Peyer's patch (tissue), 4 donors: Measurements from ENCODE around the gene HAPSTR1. TPM values are rescaled to one million over a fixed set of nuclear protein-coding genes. Genes with fewer than 3 reads are reported as not detected.

Source experiments
- DNase-seq, 3 donors: peaks; one replicate each; pipeline ENCODE4 v3.0.0-alpha.2; 2017 to 2019
- H3K27ac ChIP-seq, 4 donors: fragments of 200-600 bp; sonication (generic); one replicate each; pipeline ENCODE4 v1.5.1; 2016 to 2019
- H3K27me3 ChIP-seq, 2 donors: fragments of 200-600 bp; sonication (generic); one replicate each; pipeline ENCODE4 v1.5.1; 2019
- H3K36me3 ChIP-seq, 3 donors: fragments of 200-600 bp; sonication (generic); one replicate each; pipeline ENCODE4 v1.5.1; 2016 to 2019
- H3K4me1 ChIP-seq, 4 donors: fragments of 200-600 bp; sonication (generic); one replicate each; pipeline ENCODE4 v1.5.1; 2016 to 2019
- H3K4me3 ChIP-seq, 4 donors: fragments of 200-600 bp; sonication (generic); 1 replicate in 3 of 4; 2 replicates in 1 of 4; pipeline ENCODE4 v1.5.1; 2016 to 2019; ENCODE audit warnings: mild to moderate bottlenecking in 1 of 4
- H3K9me3 ChIP-seq, 4 donors: fragments of 200-600 bp; sonication (generic); one replicate each; pipeline ENCODE4 v1.5.1; 2016 to 2019; ENCODE audit warnings: mild to moderate bottlenecking in 1 of 4
- POLR2A ChIP-seq, 2 donors: fragments of 450-650 bp; IDR thresholded peaks; one replicate each; pipeline ENCODE4 v1.5.1; 2017; ENCODE audit warnings: antibody characterized with exemption in 2 of 2, mild to moderate bottlenecking in 2 of 2, moderate library complexity in 2 of 2
- total RNA-seq, 4 donors: library from RNA; depleted of rRNA; stranded (reverse); fragments of >200 nt; gene quantifications; one replicate each; pipeline ENCODE4 v1.1.0, GENCODE V29; 2016
- TF ChIP-seq, protein P1 (sequence below), 6 experiments: fragments of 450-650 bp in 4 of 6; fragments of 200-600 bp in 2 of 6; sonication (generic) in 1 of 6; IDR thresholded peaks; one replicate each; pipeline ENCODE4 v1.5.1; 2017 to 2019; ENCODE audit warnings: antibody characterized with exemption in 6 of 6, mild to moderate bottlenecking in 3 of 6, moderate library complexity in 1 of 6

The HAPSTR1 gene
- total RNA-seq, 4 donors from 2014 or later = 38.0 to 56.2 (median 53.5) TPM

DNA sequence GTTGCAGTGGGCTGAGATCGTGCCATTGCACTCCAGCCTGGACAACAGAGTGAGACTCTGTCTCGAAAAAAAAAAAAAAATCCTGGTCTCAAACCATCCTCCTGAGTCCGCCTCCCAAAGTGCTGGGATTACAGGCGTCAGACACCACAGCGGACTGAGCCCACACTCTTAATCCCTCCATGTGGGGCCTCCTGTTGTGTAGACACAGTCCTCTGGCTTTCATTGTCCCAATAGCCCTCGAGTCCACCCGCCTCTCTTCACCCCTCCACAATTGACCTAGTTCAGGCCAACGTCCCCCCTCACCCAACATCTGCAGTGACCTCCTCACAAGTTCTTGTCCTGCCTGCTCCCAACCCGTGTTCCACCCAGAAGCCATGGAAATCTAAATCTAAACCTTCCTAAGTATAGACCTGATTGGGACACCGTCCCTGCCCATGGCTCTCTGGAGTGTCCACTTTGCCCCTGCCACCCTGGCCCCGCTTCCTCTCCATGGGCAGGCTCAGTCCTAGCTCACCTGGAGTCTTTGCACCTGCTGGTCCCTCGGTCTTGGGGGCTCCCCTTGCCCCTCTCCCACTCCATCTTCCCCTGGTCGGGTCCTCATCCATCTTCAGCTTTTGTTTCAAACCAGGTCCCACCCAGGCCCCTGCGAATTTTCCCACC, 46.7 kb downstream of the HAPSTR1 start:
- DNase-seq = no peak
- Histone ChIP-seq H3K27ac (no peak overlapping the region), H3K9me3 (no peaks in the 10 kb centered on the region), H3K4me1 (peaks cover 0 to 16% (median 0%) of the 10 kb centered on the region in 4 donors), H3K27me3 (no peaks in the 10 kb centered on the region), H3K4me3 (no peak overlapping the region), H3K36me3 (no peaks in the 10 kb centered on the region)
- no peak for TF ChIP-seq POLR2A (IDR thresholded peaks at IDR 0.05)
- TF ChIP-seq, protein P1, sequence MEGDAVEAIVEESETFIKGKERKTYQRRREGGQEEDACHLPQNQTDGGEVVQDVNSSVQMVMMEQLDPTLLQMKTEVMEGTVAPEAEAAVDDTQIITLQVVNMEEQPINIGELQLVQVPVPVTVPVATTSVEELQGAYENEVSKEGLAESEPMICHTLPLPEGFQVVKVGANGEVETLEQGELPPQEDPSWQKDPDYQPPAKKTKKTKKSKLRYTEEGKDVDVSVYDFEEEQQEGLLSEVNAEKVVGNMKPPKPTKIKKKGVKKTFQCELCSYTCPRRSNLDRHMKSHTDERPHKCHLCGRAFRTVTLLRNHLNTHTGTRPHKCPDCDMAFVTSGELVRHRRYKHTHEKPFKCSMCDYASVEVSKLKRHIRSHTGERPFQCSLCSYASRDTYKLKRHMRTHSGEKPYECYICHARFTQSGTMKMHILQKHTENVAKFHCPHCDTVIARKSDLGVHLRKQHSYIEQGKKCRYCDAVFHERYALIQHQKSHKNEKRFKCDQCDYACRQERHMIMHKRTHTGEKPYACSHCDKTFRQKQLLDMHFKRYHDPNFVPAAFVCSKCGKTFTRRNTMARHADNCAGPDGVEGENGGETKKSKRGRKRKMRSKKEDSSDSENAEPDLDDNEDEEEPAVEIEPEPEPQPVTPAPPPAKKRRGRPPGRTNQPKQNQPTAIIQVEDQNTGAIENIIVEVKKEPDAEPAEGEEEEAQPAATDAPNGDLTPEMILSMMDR (IDR thresholded peaks at IDR 0.05) = no peak

DNA sequence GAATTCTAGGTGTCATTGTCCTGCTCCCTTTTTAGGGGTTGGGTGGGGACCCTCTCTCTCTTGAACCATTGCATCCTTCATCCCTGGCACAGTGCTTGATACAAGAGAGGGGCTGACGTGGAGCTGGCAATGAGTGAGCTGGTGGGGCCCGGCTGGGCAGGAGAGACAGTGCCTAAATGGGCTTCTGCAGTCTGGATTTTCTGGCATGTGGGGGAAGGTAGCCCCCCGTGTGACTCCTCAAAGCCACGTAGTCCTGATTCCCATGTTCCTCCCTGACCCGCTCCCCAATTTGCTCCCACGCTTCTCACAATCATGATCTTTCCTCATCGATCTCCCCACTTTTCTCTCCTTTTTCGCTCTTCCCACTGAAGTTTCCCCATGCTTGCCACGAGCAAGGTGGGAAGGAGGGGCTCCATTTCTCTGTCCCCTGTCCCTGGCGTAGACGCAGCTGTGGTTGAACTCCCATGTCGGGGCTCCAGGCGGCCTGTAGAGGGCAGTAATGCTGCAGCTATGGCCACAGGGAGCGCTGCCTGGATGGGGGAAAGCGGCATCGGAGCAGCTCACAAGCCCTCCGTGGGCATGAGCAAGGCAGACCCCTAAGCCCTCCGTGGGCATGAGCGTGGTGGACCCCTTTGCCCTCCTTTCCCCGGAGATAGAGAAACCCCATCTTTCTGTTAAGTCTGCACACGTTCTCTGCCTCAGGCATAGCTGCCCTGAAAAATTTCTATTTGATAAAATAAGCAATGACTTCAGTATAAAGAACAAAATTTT, 47.5 kb downstream of the HAPSTR1 start:
- Histone ChIP-seq H3K27ac (no peak overlapping the region), H3K9me3 (no peaks in the 10 kb centered on the region), H3K36me3 (no peaks in the 10 kb centered on the region), H3K4me3 (peak overlapping the region in 1 of 4 donors; percentile 3), H3K4me1 (peaks cover 0 to 16% (median 0%) of the 10 kb centered on the region in 4 donors), H3K27me3 (no peaks in the 10 kb centered on the region)
- no peak for TF ChIP-seq POLR2A (IDR thresholded peaks at IDR 0.05)
- TF ChIP-seq, protein P1 (IDR thresholded peaks at IDR 0.05) = peak; percentile 50 to 82 (median 70)
- DNase-seq = peak; percentile 59 to 85 (median 75)

DNA sequence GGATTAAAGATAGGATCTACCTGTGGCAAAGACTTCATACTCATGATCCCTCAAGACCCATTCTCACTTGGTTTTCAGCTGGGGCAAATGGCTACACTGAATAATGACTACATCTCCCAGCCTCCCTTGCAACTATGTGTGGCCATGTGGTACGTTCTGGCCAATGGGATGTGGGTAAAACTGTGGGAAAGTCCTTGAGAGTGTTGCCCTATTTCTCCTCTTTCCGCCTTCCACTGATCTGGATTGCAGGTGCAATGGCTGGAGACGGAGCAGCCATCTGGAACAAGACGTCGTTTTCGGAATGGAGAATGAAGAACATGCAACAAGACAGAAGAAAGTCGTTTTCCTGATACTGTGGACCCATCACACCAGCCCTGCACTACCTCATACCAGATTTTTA, 48.5 kb downstream of the HAPSTR1 start:
- no peaks in the 10 kb centered on the region for H3K27me3 ChIP-seq
- no peak for DNase-seq
- no peak overlapping the region for H3K27ac ChIP-seq
- peaks cover 0 to 16% (median 0%) of the 10 kb centered on the region in 4 donors for H3K4me1 ChIP-seq
- H3K36me3 ChIP-seq = no peaks in the 10 kb centered on the region
- no peaks in the 10 kb centered on the region for H3K9me3 ChIP-seq
- TF ChIP-seq POLR2A (IDR thresholded peaks at IDR 0.05) = no peak
- TF ChIP-seq, protein P1 (IDR thresholded peaks at IDR 0.05) = no peak
- no peak overlapping the region for H3K4me3 ChIP-seq

Other genes with a start within 250 kb of the HAPSTR1 start
- 100 to 1,000 TPM in 1 of 4 donors, 10 to 100 TPM in 3; 35.4 to 102 (median 52.4) TPM for gene CARHSP1, start 222.6 kb upstream of the HAPSTR1 start, total RNA-seq
- not detected for gene LITAFD, start 209.3 kb upstream of the HAPSTR1 start, total RNA-seq
- 100 to 1,000 TPM; 125 to 139 (median 130) TPM for gene USP7, start 127.7 kb upstream of the HAPSTR1 start, total RNA-seq